GM12892 (cell line): Measurements from ENCODE around the gene ZFYVE21.

Experiments used
- POLR2A ChIP-seq: IDR thresholded peaks from 2 replicates; pipeline ENCODE4 v1.6.1; 2011; ENCODE audit warnings: low read depth, low read length, control low read depth
- POLR2AphosphoS5 ChIP-seq: IDR thresholded peaks from 2 replicates; pipeline ENCODE4 v1.6.1; 2011; ENCODE audit warnings: low read depth, low read length, control low read depth
- TAF1 ChIP-seq: IDR thresholded peaks from 2 replicates; pipeline ENCODE4 v1.6.1; 2011; ENCODE audit warnings: low read depth, mild to moderate bottlenecking, control low read depth, low read length, borderline replicate concordance

DNA sequence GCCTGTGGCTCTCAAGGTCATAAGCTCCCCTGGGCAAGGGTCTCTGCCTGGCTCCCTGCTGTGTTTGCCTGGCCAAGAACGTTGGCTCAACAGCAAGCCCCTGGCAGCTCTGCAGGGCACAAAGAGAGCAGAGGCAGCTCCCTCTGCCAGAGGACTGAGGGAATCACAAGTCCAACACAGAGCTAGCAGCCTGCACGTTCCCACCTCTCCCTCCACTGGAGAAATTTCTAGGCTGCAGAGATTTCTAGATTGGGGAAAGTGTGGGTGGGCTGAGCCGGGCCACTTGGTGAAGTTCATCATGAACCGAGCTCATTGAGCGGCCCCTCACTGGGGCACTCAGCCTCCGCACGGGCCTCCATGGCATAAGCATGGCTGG, 19.8 kb downstream of the ZFYVE21 start:
- no peak for TF ChIP-seq POLR2A
- no peak for TF ChIP-seq POLR2AphosphoS5
- no peak for TF ChIP-seq TAF1
